ENCODE results near the gene IL6. TPM values are rescaled to one million over a fixed set of nuclear protein-coding genes. Genes with fewer than 3 reads are reported as not detected.

Gene IL6
- total and polyA plus RNA-seq, 2 of the 8 experiments (the other 6 are each of a cell fraction or from before 2014, with no cell fraction given) = 0.12 to 0.41 TPM

DNA sequence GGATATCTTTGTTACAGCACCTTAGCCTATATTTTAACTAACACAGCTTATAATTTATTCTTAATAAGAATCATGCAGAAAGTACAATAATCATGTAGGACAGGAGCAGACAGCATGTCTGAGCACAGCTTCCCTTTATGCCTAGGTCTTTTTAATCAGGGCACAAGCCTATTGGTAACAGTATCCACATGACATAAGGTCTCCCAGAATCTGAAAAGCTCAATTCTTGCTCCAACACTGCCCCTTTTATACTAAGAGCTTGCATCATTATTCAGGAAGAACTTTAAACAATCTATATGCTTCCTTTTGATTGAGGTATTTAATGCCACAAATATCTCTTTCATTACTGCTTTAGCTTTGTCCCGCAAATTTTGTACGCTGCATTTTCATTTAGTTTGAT is 31.6 kb downstream of the IL6 start:
- no peaks in the 10 kb centered on the region for H3K36me3 ChIP-seq (ENCODE audit: control insufficient read depth in 2 of 4, insufficient read depth in 4 of 4, low read length in 3 of 4)
- no peak overlapping the region for H2AK5ac ChIP-seq (ENCODE audit: low read depth, low read length)
- H3K23me2 ChIP-seq (ENCODE audit: low read depth, low read length) = no peaks in the 10 kb centered on the region
- DNase-seq (ENCODE audit: low read depth in 1 of 2, low spot score in 2 of 2) = no peak
- ChIA-PET POLR2A (ENCODE audit: partially characterized antibody) (no interaction called here), CTCF (ENCODE audit: partially characterized antibody) (interaction anchor here (0.6 to 1.8 kb wide), 6 partner anchors 24 to 214 kb away, joined by 3 to 8 read pairs (median 4); partner anchors contain the start of gene IL6)
- no peak overlapping the region for H2AFZ ChIP-seq (ENCODE audit: low read length)
- no peaks in the 10 kb centered on the region for H3K79me1 ChIP-seq (ENCODE audit: low read depth, low read length)
- H2BK5ac ChIP-seq (ENCODE audit: low read depth, low read length) = no peak overlapping the region
- H3K4ac ChIP-seq (replicated peaks; ENCODE audit: insufficient read length, low read depth, low read length) = no peak overlapping the region
- FAIRE-seq = no peak
- no peak overlapping the region for H4K91ac ChIP-seq (replicated peaks; ENCODE audit: insufficient read length, low read length)
- no peak overlapping the region for H4K8ac ChIP-seq (ENCODE audit: extremely low read depth, insufficient read depth, low read length)
- no peak overlapping the region for H4K5ac ChIP-seq (ENCODE audit: insufficient read length, low read depth, low read length)
- H4K20me1 ChIP-seq (replicated peaks in 1 of 2; ENCODE audit: control insufficient read depth in 1 of 2, insufficient read depth in 2 of 2, low read length in 2 of 2) = no peaks in the 10 kb centered on the region
- no peak overlapping the region for H2BK20ac ChIP-seq (ENCODE audit: low read length)
- no peak overlapping the region for H3K4me2 ChIP-seq (ENCODE audit: insufficient read depth in 1 of 2, low read depth in 2 of 2, low read length in 2 of 2)
- no peaks in the 10 kb centered on the region for H3K4me1 ChIP-seq (replicated peaks in 1 of 4; ENCODE audit: control insufficient read depth in 3 of 4, insufficient read depth in 4 of 4, low read length in 3 of 4)
- H3K9ac ChIP-seq (replicated peaks in 1 of 4; ENCODE audit: extremely low read depth in 1 of 4, low read depth in 3 of 4, low read length in 3 of 4) = no peak overlapping the region
- WGBS, 2 experiments (ENCODE audit: extremely low coverage in 1 of 2, insufficient coverage in 1 of 2, insufficient read length in 1 of 2, insufficient replicate concordance in 2 of 2, low coverage in 1 of 2, low lambda C conversion rate in 2 of 2, missing lambda C conversion rate in 1 of 2) = 86% methylated on average over 2 of the region's 2 CpGs; no CpG with 5 or more reads in 1 of the 2 experiments
- no peak overlapping the region for H2BK15ac ChIP-seq (ENCODE audit: low read length)
- no peak overlapping the region for H2BK120ac ChIP-seq (replicated peaks; ENCODE audit: low read depth, low read length)
- no peak overlapping the region for H3K4me3 ChIP-seq (ENCODE audit: extremely low read depth in 1 of 4, insufficient read depth in 2 of 4, low read depth in 3 of 4, low read length in 4 of 4)
- H3K18ac ChIP-seq (ENCODE audit: extremely low read depth, low read length) = no peak overlapping the region
- H2BK12ac ChIP-seq (ENCODE audit: low read depth, low read length) = no peak overlapping the region
- no peaks in the 10 kb centered on the region for H3K27me3 ChIP-seq (replicated peaks in 1 of 4; ENCODE audit: control insufficient read depth in 3 of 4, extremely low read depth in 1 of 4, insufficient read depth in 3 of 4, low read length in 3 of 4)
- H3K23ac ChIP-seq (ENCODE audit: insufficient read length) = no peak overlapping the region
- H3K9me3 ChIP-seq (ENCODE audit: insufficient read depth in 2 of 2, low read depth in 1 of 2, low read length in 1 of 2) = peaks cover 0 to 4% of the 10 kb centered on the region in 2 experiments; a peak in 1 of 4 replicates
- no peak overlapping the region for H3K27ac ChIP-seq (ENCODE audit: low read depth, low read length)
- H3K14ac ChIP-seq (ENCODE audit: insufficient read length) = no peak overlapping the region
- H3K79me2 ChIP-seq (ENCODE audit: control insufficient read depth in 1 of 2, insufficient read depth in 2 of 2, low read length in 2 of 2) = no peaks in the 10 kb centered on the region
- no peak overlapping the region for H3K56ac ChIP-seq (replicated peaks; ENCODE audit: insufficient read length, low read depth, low read length)
- TF ChIP-seq KDM4A (IDR thresholded peaks at IDR 0.05; ENCODE audit: low read depth, low read length, severe bottlenecking) (no peak), TAF1 (IDR thresholded peaks at IDR 0.05; ENCODE audit: low read depth, low read length) (no peak), SAP30 (IDR thresholded peaks at IDR 0.05; ENCODE audit: insufficient read depth, insufficient replicate concordance, low read length) (no peak), POLR2AphosphoS5 (IDR thresholded peaks at IDR 0.05; ENCODE audit: low read depth, low read length) (no peak), TEAD4 (IDR thresholded peaks at IDR 0.05; ENCODE audit: low read depth, low read length) (no peak), BRCA1 (IDR thresholded peaks at IDR 0.05; ENCODE audit: low read depth, low read length) (no peak), ZNF274 (IDR thresholded peaks at IDR 0.05; ENCODE audit: borderline replicate concordance, extremely low read depth, low read length) (no peak), ASH2L (IDR thresholded peaks at IDR 0.05; ENCODE audit: low read length) (no peak), TCF12 (IDR thresholded peaks at IDR 0.05; ENCODE audit: low read depth, low read length) (no peak), SIRT6 (IDR thresholded peaks at IDR 0.05; ENCODE audit: low read length) (no peak), CBX5 (IDR thresholded peaks at IDR 0.05; ENCODE audit: low read depth, low read length) (no peak), RFX5 (IDR thresholded peaks at IDR 0.05; ENCODE audit: borderline replicate concordance, low read depth, low read length) (no peak), RBBP5 (IDR thresholded peaks at IDR 0.05; ENCODE audit: borderline replicate concordance, low read depth, low read length) (no peak), SUZ12 (IDR thresholded peaks at IDR 0.05; ENCODE audit: low read length) (no peak), RNF2 (IDR thresholded peaks at IDR 0.05; ENCODE audit: borderline replicate concordance, low read depth, low read length, missing control alignments, poor library complexity, severe bottlenecking) (no peak), SP4 (IDR thresholded peaks at IDR 0.05; ENCODE audit: low read length) (no peak)
